Stimulated activated naive CD8-positive, alpha-beta T cell treated with anti-CD3 and anti-CD28 coated beads, Interleukin-15, amount 100 ng/mL, for 72 hours (primary cell): ENCODE measurements around the gene ZNF519.

Experiments used
- ATAC-seq: fragments of 150-1000 bp; cut with Tn5 transposase; 2 replicates; pipeline ENCODE4 v1.10.0; 2021; ENCODE audit warnings: mild to moderate bottlenecking, moderate library complexity
- DNase-seq, 2 donors: peaks; one replicate each; pipeline ENCODE4 v3.0.0; 2021 to 2022
- H3K27ac Mint-ChIP-seq, 2 donors: one replicate each; pipeline ENCODE4 v1.8.0; 2022; ENCODE audit warnings: mild to moderate bottlenecking in 2 of 2, mixed read lengths in 2 of 2, moderate library complexity in 2 of 2
- H3K27me3 Mint-ChIP-seq: one replicate; pipeline ENCODE4 v1.8.0; 2022; ENCODE audit warnings: mixed read lengths
- H3K4me1 Mint-ChIP-seq: one replicate; pipeline ENCODE4 v1.8.0; 2022; ENCODE audit warnings: mild to moderate bottlenecking, mixed read lengths
- H3K4me3 Mint-ChIP-seq, 2 donors: one replicate each; pipeline ENCODE4 v1.8.0; 2022; ENCODE audit warnings: mild to moderate bottlenecking in 2 of 2, mixed read lengths in 2 of 2, moderate library complexity in 1 of 2
- H3K9me3 Mint-ChIP-seq, 2 donors: one replicate each; pipeline ENCODE4 v1.8.0; 2022; ENCODE audit warnings: mixed read lengths in 2 of 2

ZNF519 gene

DNA sequence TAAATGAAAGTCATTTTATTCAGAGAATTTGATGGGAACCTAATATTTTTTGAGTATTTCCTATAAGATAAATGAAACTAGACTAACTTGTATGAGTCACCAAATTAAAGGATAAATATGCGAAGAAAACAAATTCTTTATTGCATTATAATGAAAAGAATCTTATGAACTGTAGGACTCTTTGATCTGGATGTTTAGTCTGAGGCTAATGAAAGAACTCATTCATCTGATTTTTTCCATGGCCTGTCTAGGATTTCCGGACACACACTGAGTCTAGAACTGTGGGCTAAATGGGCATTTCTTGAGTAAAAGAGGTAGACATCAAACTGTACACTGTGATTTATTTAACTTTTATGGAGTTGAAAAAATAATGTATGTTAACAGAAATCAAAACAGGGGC, 43.0 kb downstream of the ZNF519 start:
- ATAC-seq (no peak), DNase-seq (no peak)
- Mint-ChIP-seq H3K9me3 (no peaks in the 10 kb centered on the region), H3K4me1 (no peaks in the 10 kb centered on the region), H3K27ac (no peak overlapping the region), H3K4me3 (no peak overlapping the region), H3K27me3 (no peaks in the 10 kb centered on the region)

DNA sequence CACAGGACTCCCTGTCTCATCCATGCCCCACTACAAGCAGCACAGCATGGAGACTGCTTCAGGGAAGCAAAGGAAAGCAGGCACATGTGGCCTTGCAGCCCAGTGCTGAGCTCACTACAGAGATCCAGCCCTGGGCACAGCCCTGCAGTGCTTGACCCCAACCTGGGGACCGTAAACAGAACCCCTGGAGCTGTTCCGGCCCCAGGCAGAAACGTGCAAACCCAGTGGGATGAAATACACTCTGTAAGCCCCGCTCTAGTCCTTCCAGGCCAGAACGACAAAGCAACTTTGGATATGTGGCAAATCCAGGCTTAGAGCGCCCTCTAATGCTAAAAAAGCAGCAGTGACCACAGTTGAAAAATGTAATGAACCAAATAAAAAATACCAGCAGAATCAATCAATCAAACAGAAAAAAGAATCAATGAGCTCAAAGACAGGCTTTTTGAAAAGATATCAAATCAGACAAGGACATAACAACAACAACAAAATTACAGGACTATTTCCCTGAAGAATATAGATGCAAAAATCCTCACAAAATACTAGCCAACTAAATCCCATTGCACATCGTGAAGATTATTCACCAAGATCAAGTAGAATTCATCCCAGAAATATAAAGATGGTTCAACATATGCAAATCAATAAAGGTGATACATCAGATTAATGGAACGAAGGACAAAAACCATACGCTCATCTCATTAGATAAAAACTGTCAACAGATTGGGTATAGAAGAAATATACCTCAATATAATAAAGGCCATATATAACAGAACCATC, 45.6 kb downstream of the ZNF519 start:
- Mint-ChIP-seq H3K27ac (no peak overlapping the region), H3K4me1 (no peaks in the 10 kb centered on the region), H3K9me3 (no peaks in the 10 kb centered on the region), H3K27me3 (no peaks in the 10 kb centered on the region), H3K4me3 (no peak overlapping the region)
- peak; percentile 46 for ATAC-seq
- DNase-seq, result peak in 1 of 2 donors; percentile 10

DNA sequence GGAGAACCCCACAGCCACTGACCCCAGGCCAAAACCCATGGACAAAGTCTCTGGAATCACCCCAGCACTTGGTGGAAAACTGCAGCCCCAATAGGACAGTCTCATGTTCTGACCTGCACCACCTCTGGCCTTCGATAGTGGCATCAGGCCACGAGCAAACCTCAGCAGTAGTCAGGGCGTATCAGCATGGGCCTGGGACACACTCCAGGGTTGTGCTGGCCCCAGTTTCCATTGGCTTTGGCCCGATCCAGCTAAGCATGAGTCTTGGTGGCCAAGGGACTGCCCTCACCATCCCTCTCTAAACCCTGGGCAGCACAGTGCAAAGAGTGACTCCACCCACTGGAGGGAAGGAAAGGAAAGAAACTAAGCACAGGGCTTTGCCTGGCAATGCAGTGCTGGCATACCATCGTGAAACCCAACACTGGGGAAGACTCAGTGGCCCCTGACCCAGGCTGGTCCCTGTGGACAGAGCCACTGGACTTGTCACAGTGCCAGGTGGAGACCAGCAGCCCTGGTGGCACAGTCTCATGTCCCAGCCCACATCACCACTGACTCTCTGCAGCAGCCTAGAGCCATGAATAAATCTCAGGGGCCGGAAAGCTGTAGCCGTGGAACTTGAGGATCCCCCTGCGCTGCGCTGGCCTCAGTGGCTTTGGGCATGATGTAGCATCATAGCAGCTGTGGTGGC, 46.3 kb downstream of the ZNF519 start:
- Mint-ChIP-seq H3K4me3 (no peak overlapping the region), H3K9me3 (no peaks in the 10 kb centered on the region), H3K27me3 (no peaks in the 10 kb centered on the region), H3K27ac (no peak overlapping the region), H3K4me1 (no peaks in the 10 kb centered on the region)
- ATAC-seq (no peak), DNase-seq (no peak)

DNA sequence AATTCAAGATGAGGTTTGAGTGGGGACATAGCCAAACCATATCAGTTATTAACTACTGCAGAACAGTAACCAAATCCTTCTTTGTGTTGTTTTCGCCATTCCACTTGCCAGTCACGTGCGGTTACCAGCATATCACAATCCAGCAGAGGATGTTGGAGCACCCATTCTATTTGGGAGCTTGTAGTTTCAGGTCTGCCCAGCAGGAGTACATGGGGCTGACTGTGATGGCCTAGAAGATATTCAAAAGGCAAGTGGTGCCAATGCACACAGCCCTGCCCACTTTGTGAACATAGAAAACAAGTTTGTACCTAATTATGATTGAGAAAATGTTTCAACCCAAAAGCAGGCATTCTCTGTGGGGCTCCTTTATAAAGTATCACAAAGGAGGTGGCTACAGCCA, 57.0 kb downstream of the ZNF519 start:
- Mint-ChIP-seq H3K27me3 (no peaks in the 10 kb centered on the region), H3K4me1 (no peaks in the 10 kb centered on the region), H3K4me3 (no peak overlapping the region), H3K27ac (no peak overlapping the region), H3K9me3 (no peaks in the 10 kb centered on the region)
- DNase-seq, result no peak
- no peak for ATAC-seq

DNA sequence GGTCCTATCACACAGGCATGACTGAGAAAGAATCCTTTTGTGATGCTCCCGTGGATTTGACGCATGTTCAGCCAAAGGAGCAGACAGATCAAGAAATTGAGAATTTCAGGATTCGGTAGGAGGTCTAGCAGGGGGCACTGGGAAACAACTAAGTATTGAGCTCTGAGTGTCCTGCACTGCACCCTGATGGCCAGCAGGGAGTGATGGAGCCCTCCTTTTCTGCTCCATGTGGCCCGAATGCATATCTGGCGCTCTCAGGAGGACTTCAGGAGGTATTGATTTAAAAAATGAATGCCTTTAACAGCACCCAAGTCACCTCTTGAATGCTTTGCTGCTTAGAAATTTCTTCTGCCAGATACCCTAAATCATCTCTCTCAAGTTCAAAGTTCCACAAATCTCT, 58.0 kb downstream of the ZNF519 start:
- no peak for DNase-seq
- no peak for ATAC-seq
- Mint-ChIP-seq H3K27ac (no peak overlapping the region), H3K9me3 (no peaks in the 10 kb centered on the region), H3K4me1 (no peaks in the 10 kb centered on the region), H3K27me3 (no peaks in the 10 kb centered on the region), H3K4me3 (no peak overlapping the region)

DNA sequence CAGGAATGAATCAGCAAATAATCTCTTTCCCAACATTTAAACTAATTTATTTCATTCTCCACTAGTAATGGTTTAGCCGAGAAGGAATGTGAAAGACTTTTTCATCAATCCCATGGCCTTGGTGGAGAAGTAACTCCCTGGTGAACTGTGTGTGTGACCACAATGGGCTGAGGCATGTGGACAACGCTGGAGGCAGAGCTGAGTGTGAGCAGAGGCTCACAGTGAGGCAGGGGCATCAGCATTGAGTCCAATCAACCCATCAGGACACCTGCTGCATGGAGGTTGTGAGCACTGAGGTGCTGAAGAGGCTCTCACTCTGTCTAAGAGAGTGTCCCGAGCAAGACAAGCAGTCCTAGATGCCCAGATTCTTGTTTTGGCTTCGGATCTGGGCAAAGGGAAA, 78.6 kb downstream of the ZNF519 start:
- no peak for DNase-seq
- Mint-ChIP-seq H3K9me3 (peaks cover 22 to 34% of the 10 kb centered on the region in 2 donors), H3K4me3 (no peak overlapping the region), H3K27ac (peak overlapping the region in 1 of 2 donors; percentile 76), H3K27me3 (no peaks in the 10 kb centered on the region), H3K4me1 (no peaks in the 10 kb centered on the region)
- no peak for ATAC-seq
